Head of caudate nucleus (tissue), 42 donors: ENCODE data around the gene ITSN1.
"Not testable (repeated sequence)": the region's sequence is repeated elsewhere in the genome, so short reads cannot be mapped to it uniquely, and the experiment has no call there.

Source experiments
- DNase-seq, 42 donors: peaks; one replicate each; pipeline versions ENCODE4 v3.0.0 to v3.0.0-alpha.2; 2020 to 2021; ENCODE audit warnings: mixed read lengths in 7 of 42
- intact Hi-C: fragments of 100-400 bp; cut with DNase I; formaldehyde crosslinking; loops from one replicate; pipeline ENCODE4 v1.15.0; 2022

ITSN1 gene

GRCh38 chr21:33642027-33642895 lies at the start of gene ITSN1:
Gene ITSN1, plus strand, starts transcription at chr21:33642501. Its CDS starts 76,328 bp downstream, at chr21:33718829.
- DNase-seq: peak; percentile 100
- intact Hi-C loops: loop anchor here (5.0 to 10.0 kb wide), 2 partner anchors 100 to 273 kb away; partner anchors contain the start of genes ATP5PO, GART and SON

GRCh38 chr21:33598051-33598450 lies 44.2 kb upstream of the ITSN1 start:
- no peak for DNase-seq
- intact Hi-C loops: loop anchor here (10.0 kb wide), 1 partner anchor 63 kb away; no protein-coding TSS in a partner anchor

- no peak for DNase-seq
- intact Hi-C loops: loop anchor here (10.0 kb wide), 1 partner anchor 54 kb away; no protein-coding TSS in a partner anchor
Measured at GRCh38 chr21:33608559-33608958, 33.7 kb upstream of the ITSN1 start.

- intact Hi-C loops: no loop called here
- DNase-seq: no peak
Measured at GRCh38 chr21:33611006-33611744, 31.1 kb upstream of the ITSN1 start.

- intact Hi-C loops, DNase-seq: not testable (repeated sequence)
Measured at GRCh38 chr21:33617565-33617964, 24.7 kb upstream of the ITSN1 start.

- no peak for DNase-seq
- intact Hi-C loops: no loop called here
Measured at GRCh38 chr21:33618407-33618806, 23.9 kb upstream of the ITSN1 start.

- intact Hi-C loops: no loop called here
- no peak for DNase-seq
Measured at GRCh38 chr21:33619726-33620125, 22.6 kb upstream of the ITSN1 start.

- intact Hi-C loops: no loop called here
- no peak for DNase-seq
Measured at GRCh38 chr21:33622253-33622652, 20.0 kb upstream of the ITSN1 start.

GRCh38 chr21:33626151-33626550 lies 16.1 kb upstream of the ITSN1 start:
- intact Hi-C loops, DNase-seq: not testable (repeated sequence)

GRCh38 chr21:33634254-33634653 lies 8.0 kb upstream of the ITSN1 start:
- DNase-seq: no peak
- intact Hi-C loops: no loop called here

GRCh38 chr21:33640697-33641351 lies 1.5 kb upstream of the ITSN1 start:
- intact Hi-C loops: loop anchor here (5.0 to 10.0 kb wide), 2 partner anchors 99 to 274 kb away; partner anchors contain the start of genes ATP5PO, GART and SON
- DNase-seq: peak in 14 of 42 donors; percentile 3 to 48 (median 15)

- intact Hi-C loops: loop anchor here (5.0 to 10.0 kb wide), 2 partner anchors 99 to 273 kb away; partner anchors contain the start of genes ATP5PO, GART and SON
- DNase-seq: peak; percentile 100
Measured at GRCh38 chr21:33641352-33642026, 812 bp upstream of the ITSN1 start, which contains the start of gene CRYZL1. Gene CRYZL1, minus strand, starts transcription at chr21:33641741. Its CDS starts 10,190 bp downstream, at chr21:33631551.

GRCh38 chr21:33642896-33643657 lies 776 bp downstream of the ITSN1 start:
- intact Hi-C loops: loop anchor here (5.0 to 10.0 kb wide), 2 partner anchors 101 to 272 kb away; partner anchors contain the start of genes ATP5PO, GART and SON
- peak in 34 of 42 donors; percentile 9 to 56 (median 30) for DNase-seq

- intact Hi-C loops: loop anchor here (5.0 to 10.0 kb wide), 2 partner anchors 101 to 271 kb away; partner anchors contain the start of genes ATP5PO, GART and SON
- peak in 5 of 42 donors; percentile 8 to 20 (median 13) for DNase-seq
Measured at GRCh38 chr21:33643658-33644311, 1.5 kb downstream of the ITSN1 start.

- no peak for DNase-seq
- intact Hi-C loops: loop anchor here (5.0 to 10.0 kb wide), 2 partner anchors 102 to 270 kb away; partner anchors contain the start of genes ATP5PO, GART and SON
Measured at GRCh38 chr21:33644383-33645074, 2.2 kb downstream of the ITSN1 start.

- intact Hi-C loops: loop anchor here (10.0 kb wide), 1 partner anchor 269 kb away; the partner anchor contains the start of gene ATP5PO
- no peak for DNase-seq
Measured at GRCh38 chr21:33645730-33646129, 3.4 kb downstream of the ITSN1 start.
